Stimulated activated naive CD8-positive, alpha-beta T cell treated with anti-CD3 and anti-CD28 coated beads, Interleukin-15, amount 100 ng/mL, for 72 hours (primary cell): Measurements from ENCODE around the gene KAZN.
A peak's percentile ranks its signal among the peaks of the same experiment; 100 is the strongest.

Source experiments
- ATAC-seq: fragments of 150-1000 bp; cut with Tn5 transposase; 2 replicates; pipeline ENCODE4 v1.10.0; 2021; ENCODE audit warnings: mild to moderate bottlenecking, moderate library complexity
- DNase-seq, 2 donors: peaks; one replicate each; pipeline ENCODE4 v3.0.0; 2021 to 2022
- H3K27ac Mint-ChIP-seq, 2 donors: one replicate each; pipeline ENCODE4 v1.8.0; 2022; ENCODE audit warnings: mild to moderate bottlenecking in 2 of 2, mixed read lengths in 2 of 2, moderate library complexity in 2 of 2
- H3K27me3 Mint-ChIP-seq: one replicate; pipeline ENCODE4 v1.8.0; 2022; ENCODE audit warnings: mixed read lengths
- H3K4me1 Mint-ChIP-seq: one replicate; pipeline ENCODE4 v1.8.0; 2022; ENCODE audit warnings: mild to moderate bottlenecking, mixed read lengths
- H3K4me3 Mint-ChIP-seq, 2 donors: one replicate each; pipeline ENCODE4 v1.8.0; 2022; ENCODE audit warnings: mild to moderate bottlenecking in 2 of 2, mixed read lengths in 2 of 2, moderate library complexity in 1 of 2
- H3K9me3 Mint-ChIP-seq, 2 donors: one replicate each; pipeline ENCODE4 v1.8.0; 2022; ENCODE audit warnings: mixed read lengths in 2 of 2

KAZN gene

GRCh38 chr1:14775434-14775833 is 176.9 kb downstream of the KAZN start:
- H3K27ac Mint-ChIP-seq: no peak overlapping the region
- no peaks in the 10 kb centered on the region for H3K9me3 Mint-ChIP-seq
- H3K4me3 Mint-ChIP-seq: no peak overlapping the region
- no peaks in the 10 kb centered on the region for H3K4me1 Mint-ChIP-seq
- no peak for ATAC-seq
- DNase-seq: no peak
- peaks cover 9% of the 10 kb centered on the region for H3K27me3 Mint-ChIP-seq

- H3K27me3 Mint-ChIP-seq: peaks cover 9% of the 10 kb centered on the region
Observed at GRCh38 chr1:14777516-14778506, 179.3 kb downstream of the KAZN start.

DNA sequence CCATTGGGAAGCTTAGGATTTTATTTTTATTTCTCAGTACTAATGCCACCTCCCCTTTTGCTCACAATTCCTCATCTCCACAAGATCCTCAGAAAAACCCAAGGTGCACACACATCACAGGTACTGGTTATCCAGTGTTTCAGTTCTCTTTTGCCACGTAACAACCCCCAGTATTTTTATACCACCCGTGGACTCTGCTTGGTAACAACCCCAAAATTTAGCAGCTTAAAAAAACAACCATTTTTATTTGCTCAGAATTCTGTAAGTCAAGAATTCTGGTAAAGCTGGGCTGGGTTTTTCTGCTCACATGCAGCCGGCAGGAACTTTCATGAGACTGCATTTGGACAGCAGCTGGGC is 180.0 kb downstream of the KAZN start:
- no peak overlapping the region for H3K4me3 Mint-ChIP-seq
- no peak for DNase-seq
- no peak for ATAC-seq
- no peak overlapping the region for H3K27ac Mint-ChIP-seq
- H3K9me3 Mint-ChIP-seq: no peaks in the 10 kb centered on the region
- H3K27me3 Mint-ChIP-seq: peaks cover 9% of the 10 kb centered on the region
- H3K4me1 Mint-ChIP-seq: no peaks in the 10 kb centered on the region

More at GRCh38 chr1:14777516-14778506, 179.3 kb downstream of the KAZN start:
- Mint-ChIP-seq H3K4me1 (no peaks in the 10 kb centered on the region), H3K27ac (no peak overlapping the region), H3K4me3 (no peak overlapping the region), H3K9me3 (no peaks in the 10 kb centered on the region)
- no peak for DNase-seq
- no peak for ATAC-seq

- Mint-ChIP-seq H3K4me1 (no peaks in the 10 kb centered on the region), H3K27me3 (peaks cover 9% of the 10 kb centered on the region), H3K9me3 (no peaks in the 10 kb centered on the region), H3K4me3 (no peak overlapping the region), H3K27ac (peak overlapping the region in 1 of 2 donors; percentile 27)
- no peak for DNase-seq
- ATAC-seq: no peak
Observed at GRCh38 chr1:14778898-14779865, 180.7 kb downstream of the KAZN start.

GRCh38 chr1:14780271-14780670 is 181.8 kb downstream of the KAZN start:
- H3K27me3 Mint-ChIP-seq: peaks cover 9% of the 10 kb centered on the region
- ATAC-seq: no peak
- H3K9me3 Mint-ChIP-seq: no peaks in the 10 kb centered on the region
- no peaks in the 10 kb centered on the region for H3K4me1 Mint-ChIP-seq
- DNase-seq: no peak
- H3K4me3 Mint-ChIP-seq: no peak overlapping the region
- H3K27ac Mint-ChIP-seq: peak overlapping the region in 1 of 2 donors; percentile 59

DNA sequence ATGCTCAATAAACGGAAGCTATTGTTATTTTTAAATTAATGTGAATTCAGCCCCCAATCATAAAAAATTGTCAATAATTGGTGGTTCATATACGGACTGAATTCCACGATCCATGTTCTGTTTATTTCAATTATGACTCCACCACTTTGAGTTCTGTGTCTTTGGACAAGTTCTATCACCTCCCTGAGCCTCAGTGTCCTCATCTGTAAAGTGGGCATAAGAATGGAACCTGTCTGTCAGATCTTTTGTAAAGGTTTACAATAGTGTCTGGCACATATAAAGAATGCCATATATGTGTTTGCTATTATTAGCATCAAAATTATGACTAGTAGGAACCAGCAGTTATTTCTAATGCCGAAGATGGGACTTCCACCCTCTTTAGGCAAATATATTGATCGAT is 183.3 kb downstream of the KAZN start:
- H3K27me3 Mint-ChIP-seq: peaks cover 9% of the 10 kb centered on the region

DNA sequence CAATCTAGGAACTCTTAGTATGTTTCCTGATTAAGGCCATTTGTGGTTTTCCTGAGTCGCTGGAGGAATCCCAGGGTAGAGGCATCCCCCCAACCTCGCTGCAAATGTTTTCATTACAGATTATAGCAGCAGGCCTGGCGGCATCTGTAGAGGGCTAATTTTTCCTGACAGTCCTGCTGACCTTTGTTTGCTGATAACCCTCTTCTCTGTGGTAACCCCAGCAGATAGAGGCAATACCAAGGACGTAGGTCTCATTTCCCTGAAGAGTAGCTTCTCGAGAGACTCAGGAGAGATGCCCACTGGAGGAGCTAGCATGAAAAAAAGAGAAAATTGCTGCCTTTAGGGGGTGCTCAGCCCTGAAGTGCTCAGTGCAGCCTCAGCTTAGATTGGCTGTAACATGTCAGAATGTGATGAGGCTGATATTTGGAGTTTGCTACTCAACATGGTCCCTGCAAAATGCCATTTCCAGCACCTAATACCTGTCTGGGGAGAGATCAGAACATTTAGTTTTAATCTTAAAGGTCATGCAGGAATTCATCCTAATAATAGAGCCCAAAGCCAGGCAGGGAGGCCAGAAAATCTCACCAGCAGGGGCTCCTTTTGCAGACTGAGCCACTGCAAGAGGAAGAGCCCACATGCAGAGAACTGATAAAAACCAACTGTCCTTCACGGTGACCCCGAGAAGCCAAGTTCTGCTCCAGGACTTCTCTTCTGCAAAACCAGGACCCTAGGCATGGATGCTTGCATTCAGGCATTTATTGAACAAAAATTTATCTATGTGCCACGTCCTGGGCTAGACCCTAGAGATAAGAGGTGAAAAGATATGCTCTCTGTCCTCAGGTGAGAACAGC is 184.5 kb downstream of the KAZN start:
- DNase-seq (no peak), ATAC-seq (no peak)
- Mint-ChIP-seq H3K9me3 (no peaks in the 10 kb centered on the region), H3K27ac (no peak overlapping the region), H3K27me3 (peaks cover 9% of the 10 kb centered on the region), H3K4me3 (no peak overlapping the region), H3K4me1 (no peaks in the 10 kb centered on the region)

More for the DNA sequence above, 183.3 kb downstream of the KAZN start:
- H3K27ac Mint-ChIP-seq: no peak overlapping the region
- H3K4me3 Mint-ChIP-seq: no peak overlapping the region
- H3K9me3 Mint-ChIP-seq: no peaks in the 10 kb centered on the region
- DNase-seq (no peak), ATAC-seq (no peak)
- no peaks in the 10 kb centered on the region for H3K4me1 Mint-ChIP-seq

DNA sequence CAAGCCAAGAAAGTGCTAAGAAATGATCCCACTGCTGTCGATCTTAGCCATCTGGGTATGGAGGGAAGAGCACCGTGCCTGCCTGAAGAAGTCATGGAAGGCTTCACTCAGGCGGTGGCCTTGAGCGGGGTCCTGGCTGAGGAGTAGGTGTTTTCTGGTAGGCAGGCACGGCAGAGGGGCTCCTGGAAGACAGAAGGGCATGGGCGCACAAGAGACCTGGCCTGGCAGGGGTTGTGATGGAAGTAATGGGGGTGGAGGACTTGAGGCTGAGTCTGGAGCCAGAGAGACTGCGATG is 185.1 kb downstream of the KAZN start:
- H3K4me1 Mint-ChIP-seq: no peaks in the 10 kb centered on the region
- DNase-seq (no peak), ATAC-seq (no peak)
- peaks cover 9% of the 10 kb centered on the region for H3K27me3 Mint-ChIP-seq
- H3K4me3 Mint-ChIP-seq: no peak overlapping the region
- H3K27ac Mint-ChIP-seq: no peak overlapping the region
- no peaks in the 10 kb centered on the region for H3K9me3 Mint-ChIP-seq

DNA sequence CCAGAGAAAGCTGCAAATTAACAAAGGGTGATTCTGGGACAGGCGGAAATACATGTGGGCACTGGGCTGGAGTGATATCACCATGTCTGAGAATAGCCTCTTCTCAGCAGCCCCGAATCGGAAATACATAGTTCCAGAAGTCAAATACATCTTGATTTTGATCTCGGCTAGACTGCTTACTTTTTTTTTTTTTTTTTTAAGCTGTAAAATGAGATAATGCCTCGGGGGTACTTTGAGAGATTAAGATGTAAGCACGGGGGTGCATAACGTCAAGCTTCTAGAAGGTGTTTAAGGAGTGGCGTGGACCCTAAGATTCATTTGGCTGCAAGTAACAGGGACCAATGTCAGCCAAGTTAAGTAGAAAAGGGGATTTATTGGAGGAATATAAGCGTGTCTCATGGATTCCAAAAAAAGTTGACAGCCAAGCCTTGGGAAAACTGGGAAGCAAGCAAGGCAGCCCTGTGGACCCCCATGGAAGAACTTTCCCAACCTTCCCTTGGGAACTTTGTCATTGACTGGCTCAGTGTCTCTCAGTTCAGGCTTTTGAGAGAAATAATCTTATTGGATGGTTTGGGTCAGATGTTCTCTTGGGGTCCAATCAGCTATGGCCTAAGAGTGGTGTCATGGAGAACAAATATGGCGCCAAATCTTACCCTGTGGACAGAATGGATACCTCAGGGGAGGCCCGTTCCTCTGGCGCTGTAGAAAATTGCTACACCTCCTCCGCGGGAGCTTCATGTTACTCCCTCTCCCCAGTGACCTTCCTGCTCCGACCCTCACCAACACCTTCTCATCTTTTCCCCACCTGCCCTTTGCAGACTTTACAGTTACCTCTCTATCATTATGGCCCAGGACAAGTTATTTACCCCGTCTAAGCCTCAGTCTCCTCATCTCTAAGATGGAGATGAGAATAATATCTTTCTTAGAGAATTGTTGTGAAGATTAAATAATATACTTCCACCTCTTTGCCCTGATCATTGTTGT is 186.6 kb downstream of the KAZN start:
- no peaks in the 10 kb centered on the region for H3K27me3 Mint-ChIP-seq
- H3K4me3 Mint-ChIP-seq: no peak overlapping the region
- DNase-seq (no peak), ATAC-seq (no peak)
- H3K4me1 Mint-ChIP-seq: no peaks in the 10 kb centered on the region
- H3K27ac Mint-ChIP-seq: no peak overlapping the region
- no peaks in the 10 kb centered on the region for H3K9me3 Mint-ChIP-seq

- H3K9me3 Mint-ChIP-seq: no peaks in the 10 kb centered on the region
- H3K27me3 Mint-ChIP-seq: no peaks in the 10 kb centered on the region
- no peak overlapping the region for H3K27ac Mint-ChIP-seq
- H3K4me3 Mint-ChIP-seq: no peak overlapping the region
- ATAC-seq: no peak
- DNase-seq: no peak
- no peaks in the 10 kb centered on the region for H3K4me1 Mint-ChIP-seq
Observed at GRCh38 chr1:14786109-14786675, 187.7 kb downstream of the KAZN start.

- H3K27me3 Mint-ChIP-seq: no peaks in the 10 kb centered on the region
- H3K4me1 Mint-ChIP-seq: no peaks in the 10 kb centered on the region
- H3K9me3 Mint-ChIP-seq: no peaks in the 10 kb centered on the region
- no peak overlapping the region for H3K4me3 Mint-ChIP-seq
- DNase-seq (no peak), ATAC-seq (no peak)
- no peak overlapping the region for H3K27ac Mint-ChIP-seq
Observed at GRCh38 chr1:14786681-14787080, 188.2 kb downstream of the KAZN start.

DNA sequence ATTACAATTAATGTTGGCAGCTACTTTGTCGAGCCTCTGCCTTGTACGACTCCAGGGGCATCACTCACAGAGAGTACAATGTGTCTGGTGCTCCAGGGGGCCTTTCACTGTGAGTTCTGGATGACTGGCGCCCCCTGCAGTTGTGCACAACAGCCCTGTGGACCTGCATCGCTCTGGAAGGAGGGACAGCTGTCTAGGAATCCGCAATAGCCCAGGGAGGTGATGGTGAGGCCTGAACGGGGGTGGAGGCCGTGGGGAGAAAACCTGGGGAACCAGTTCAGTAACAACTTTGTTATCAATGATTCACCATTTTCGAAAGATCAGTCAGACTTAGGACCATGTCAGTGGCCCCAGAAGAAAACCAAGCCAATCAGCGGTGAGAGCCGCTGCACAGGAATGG is 189.1 kb downstream of the KAZN start:
- no peaks in the 10 kb centered on the region for H3K27me3 Mint-ChIP-seq
- DNase-seq: no peak

DNA sequence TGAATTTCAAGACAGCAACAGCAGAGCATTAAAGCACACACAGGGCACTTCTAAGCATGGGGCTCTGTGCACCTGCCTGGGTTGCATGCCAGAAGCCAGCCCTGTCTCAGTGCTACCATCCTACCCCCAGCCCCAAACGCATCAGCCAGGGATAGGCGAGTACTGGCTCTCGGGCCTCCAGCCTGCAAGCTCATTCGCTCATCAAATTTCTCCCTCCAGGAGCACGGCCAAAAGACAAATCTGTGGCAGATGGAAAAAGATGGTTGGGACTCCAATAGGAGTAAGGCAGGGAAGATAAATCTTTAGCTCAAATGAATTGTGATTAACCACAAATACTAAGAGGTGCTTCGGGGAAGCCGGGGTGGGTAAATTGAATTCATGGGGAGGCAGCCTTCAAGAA is 189.6 kb downstream of the KAZN start:
- H3K4me3 Mint-ChIP-seq: no peak overlapping the region
- no peak for DNase-seq
- no peaks in the 10 kb centered on the region for H3K27me3 Mint-ChIP-seq
- H3K4me1 Mint-ChIP-seq: no peaks in the 10 kb centered on the region
- H3K9me3 Mint-ChIP-seq: no peaks in the 10 kb centered on the region
- ATAC-seq: no peak
- H3K27ac Mint-ChIP-seq: no peak overlapping the region

More for the DNA sequence above, 189.1 kb downstream of the KAZN start:
- ATAC-seq: no peak
- Mint-ChIP-seq H3K27ac (no peak overlapping the region), H3K9me3 (no peaks in the 10 kb centered on the region), H3K4me1 (no peaks in the 10 kb centered on the region), H3K4me3 (no peak overlapping the region)

GRCh38 chr1:14790982-14791381 is 192.5 kb downstream of the KAZN start:
- ATAC-seq (no peak), DNase-seq (no peak)
- no peak overlapping the region for H3K4me3 Mint-ChIP-seq
- no peaks in the 10 kb centered on the region for H3K27me3 Mint-ChIP-seq
- peaks cover 5% of the 10 kb centered on the region for H3K4me1 Mint-ChIP-seq
- peak overlapping the region in 1 of 2 donors; percentile 75 for H3K27ac Mint-ChIP-seq
- no peaks in the 10 kb centered on the region for H3K9me3 Mint-ChIP-seq
